Measurements from ENCODE around the gene EVI5L.

Gene EVI5L

DNA sequence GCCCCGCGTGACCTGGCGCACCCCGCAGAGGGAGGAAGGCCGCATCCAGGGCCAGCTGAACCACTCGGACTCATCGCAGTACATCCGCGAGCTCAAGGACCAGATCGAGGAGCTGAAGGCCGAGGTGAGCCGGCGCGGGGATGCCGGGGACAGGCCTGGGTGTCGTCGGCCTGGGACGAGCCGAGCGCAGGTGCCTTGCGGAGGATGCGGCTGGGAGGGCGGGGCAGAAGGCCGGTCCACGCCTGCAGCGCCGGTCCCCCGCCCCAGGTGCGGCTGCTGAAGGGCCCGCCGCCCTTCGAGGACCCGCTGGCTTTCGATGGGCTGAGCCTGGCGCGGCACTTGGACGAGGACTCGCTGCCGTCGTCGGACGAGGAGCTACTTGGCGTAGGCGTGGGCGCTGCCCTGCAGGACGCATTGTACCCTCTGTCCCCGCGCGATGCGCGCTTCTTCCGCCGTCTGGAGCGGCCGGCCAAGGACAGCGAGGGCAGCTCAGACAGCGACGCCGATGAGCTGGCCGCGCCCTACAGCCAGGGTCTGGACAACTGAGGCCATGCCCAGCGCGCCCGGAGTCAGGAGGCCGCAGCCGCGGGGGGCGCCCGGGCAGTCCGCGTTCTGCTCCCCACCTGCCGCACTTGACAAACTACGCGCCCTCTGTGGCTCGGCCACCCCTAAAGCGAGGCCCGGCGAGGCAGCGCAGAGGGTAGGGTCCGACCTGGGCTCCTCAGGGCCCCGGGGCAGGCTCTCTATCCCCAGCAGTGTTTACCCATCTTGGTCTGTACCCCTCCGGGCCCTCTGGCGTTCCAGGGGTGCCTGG is 33.3 kb downstream of the EVI5L start:
- DNase-seq (ENCODE audit: extremely low read depth, low read depth) = no peak
- TF ChIP-seq CTCF (IDR thresholded peaks at IDR 0.05; ENCODE audit: low read depth, low read length) = no peak

DNA sequence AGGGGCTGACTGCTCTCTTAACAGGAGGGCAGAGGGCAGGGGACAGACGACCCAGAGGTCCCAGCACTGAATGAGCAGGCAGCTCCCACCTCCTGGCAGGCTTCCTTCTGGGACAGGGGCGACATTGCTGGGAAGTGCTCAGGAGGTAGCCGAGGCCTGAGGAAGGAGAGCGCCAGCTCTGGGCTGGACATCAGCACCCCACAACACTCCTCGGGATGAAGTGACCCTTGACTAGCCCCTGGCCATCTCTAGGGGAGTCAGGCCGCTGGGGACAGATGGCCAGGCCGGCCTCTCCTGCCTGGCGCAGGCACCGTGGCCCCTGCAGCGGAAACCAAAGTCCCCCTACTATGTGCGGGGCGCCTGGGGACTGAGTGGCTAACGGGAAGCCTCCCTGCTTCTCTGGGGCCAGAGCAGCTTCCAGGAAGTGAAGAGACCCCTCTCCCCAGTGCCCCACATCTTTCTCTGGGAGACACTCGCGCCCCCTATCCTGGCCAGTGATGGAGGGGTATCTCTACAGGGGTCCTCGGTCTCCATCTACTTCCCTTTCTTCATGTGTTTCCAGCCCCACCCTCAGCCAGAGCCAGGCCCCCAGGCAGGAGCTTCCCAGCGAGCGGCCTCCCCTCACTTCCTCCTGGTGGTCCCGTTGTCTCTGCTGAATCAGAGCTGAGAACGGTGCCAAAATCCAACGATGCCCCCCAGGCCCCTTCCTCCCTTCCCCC is 34.1 kb downstream of the EVI5L start:
- no peak for TF ChIP-seq CTCF (IDR thresholded peaks at IDR 0.05; ENCODE audit: low read depth, low read length)
- no peak for DNase-seq (ENCODE audit: extremely low read depth, low read depth)

- no peak for DNase-seq (ENCODE audit: extremely low read depth, low read depth)
- TF ChIP-seq CTCF (IDR thresholded peaks at IDR 0.05; ENCODE audit: low read depth, low read length) = no peak
Observed at GRCh38 chr19:7864690-7865074, 34.7 kb downstream of the EVI5L start.

DNA sequence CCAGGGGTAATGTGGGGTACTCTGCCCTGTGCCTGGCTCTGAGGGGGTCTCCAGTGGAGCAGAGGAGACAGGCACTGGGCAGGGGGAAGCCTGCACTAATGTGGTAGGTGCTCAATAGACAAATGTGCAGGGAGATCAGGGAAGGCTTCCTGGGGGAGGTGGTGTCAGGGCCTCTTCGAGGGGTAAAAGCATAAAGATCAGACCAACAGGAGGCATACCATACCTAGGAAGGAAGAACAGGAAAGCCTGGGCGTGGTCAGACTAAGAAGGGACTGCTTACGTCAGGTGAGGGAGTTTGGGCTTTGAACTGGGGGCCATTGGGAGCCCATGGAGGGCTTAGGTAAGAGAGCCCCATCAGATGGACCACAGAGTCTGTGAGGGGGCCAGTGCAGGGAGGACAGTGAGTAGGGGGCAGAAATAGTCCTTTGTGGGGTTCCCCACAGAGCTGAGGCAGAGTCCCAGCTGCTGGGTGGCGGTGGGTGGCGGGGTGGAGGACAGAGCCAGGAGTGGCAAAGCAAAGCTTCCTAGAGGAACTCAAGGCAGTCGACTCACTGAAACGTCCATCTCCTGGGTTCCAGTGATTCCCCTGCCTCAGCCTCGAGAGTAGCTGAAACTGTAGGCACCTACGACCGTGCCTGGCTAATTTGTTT is 35.4 kb downstream of the EVI5L start:
- TF ChIP-seq CTCF (IDR thresholded peaks at IDR 0.05; ENCODE audit: low read depth, low read length) = no peak
- DNase-seq (ENCODE audit: extremely low read depth, low read depth) = no peak

- TF ChIP-seq CTCF (IDR thresholded peaks at IDR 0.05; ENCODE audit: low read depth, low read length) = no peak
- no peak for DNase-seq (ENCODE audit: extremely low read depth, low read depth)
Observed at GRCh38 chr19:7866399-7867091, 36.5 kb downstream of the EVI5L start.

GRCh38 chr19:7867092-7867844 is 37.2 kb downstream of the EVI5L start:
- no peak for DNase-seq (ENCODE audit: extremely low read depth, low read depth)
- TF ChIP-seq CTCF (IDR thresholded peaks at IDR 0.05; ENCODE audit: low read depth, low read length) = no peak

Measured in AG09319 (cell line).